ENCODE data around the gene FAP.

FAP gene

GRCh38 chr2:162215162-162215561, 28.1 kb downstream of the FAP start:
- Histone ChIP-seq H3K9ac (ENCODE audit: low read depth, low read length) (no peak overlapping the region), H3K4me3 (ENCODE audit: low read length) (no peak overlapping the region), H3K36me3 (ENCODE audit: insufficient read depth, low read length) (no peaks in the 10 kb centered on the region), H3K4me1 (ENCODE audit: insufficient read depth, low read length) (no peaks in the 10 kb centered on the region), H3K9me3 (ENCODE audit: insufficient read depth, low read depth, low read length) (no peaks in the 10 kb centered on the region), H3K27me3 (ENCODE audit: insufficient read depth, low read length) (no peaks in the 10 kb centered on the region), H3K27ac (ENCODE audit: low read depth, low read length) (no peak overlapping the region)
- 89% methylated on average over 3 of the region's 3 CpGs for WGBS

GRCh38 chr2:162212366-162212765, 30.9 kb downstream of the FAP start:
- H3K4me1 ChIP-seq (ENCODE audit: insufficient read depth, low read length), result no peaks in the 10 kb centered on the region
- no peak overlapping the region for H3K27ac ChIP-seq (ENCODE audit: low read depth, low read length)
- no peaks in the 10 kb centered on the region for H3K36me3 ChIP-seq (ENCODE audit: insufficient read depth, low read length)
- H3K27me3 ChIP-seq (ENCODE audit: insufficient read depth, low read length), result no peaks in the 10 kb centered on the region
- H3K9me3 ChIP-seq (ENCODE audit: insufficient read depth, low read depth, low read length), result no peaks in the 10 kb centered on the region
- no CpG with 5 or more reads among the region's 2 CpGs for WGBS
- no peak overlapping the region for H3K4me3 ChIP-seq (ENCODE audit: low read length)
- H3K9ac ChIP-seq (ENCODE audit: low read depth, low read length), result no peak overlapping the region

GRCh38 chr2:162211732-162212131, 31.5 kb downstream of the FAP start:
- 90% methylated on average over 2 of the region's 3 CpGs for WGBS
- Histone ChIP-seq H3K9ac (ENCODE audit: low read depth, low read length) (no peak overlapping the region), H3K27ac (ENCODE audit: low read depth, low read length) (no peak overlapping the region), H3K27me3 (ENCODE audit: insufficient read depth, low read length) (no peaks in the 10 kb centered on the region), H3K4me1 (ENCODE audit: insufficient read depth, low read length) (no peaks in the 10 kb centered on the region), H3K9me3 (ENCODE audit: insufficient read depth, low read depth, low read length) (no peaks in the 10 kb centered on the region), H3K36me3 (ENCODE audit: insufficient read depth, low read length) (no peaks in the 10 kb centered on the region), H3K4me3 (ENCODE audit: low read length) (no peak overlapping the region)

GRCh38 chr2:162210385-162210784, 32.9 kb downstream of the FAP start:
- H3K27ac ChIP-seq (ENCODE audit: low read depth, low read length), result no peak overlapping the region
- H3K4me1 ChIP-seq (ENCODE audit: insufficient read depth, low read length), result no peaks in the 10 kb centered on the region
- no peak overlapping the region for H3K9ac ChIP-seq (ENCODE audit: low read depth, low read length)
- no peak overlapping the region for H3K4me3 ChIP-seq (ENCODE audit: low read length)
- H3K9me3 ChIP-seq (ENCODE audit: insufficient read depth, low read depth, low read length), result no peaks in the 10 kb centered on the region
- no peaks in the 10 kb centered on the region for H3K27me3 ChIP-seq (ENCODE audit: insufficient read depth, low read length)
- no peaks in the 10 kb centered on the region for H3K36me3 ChIP-seq (ENCODE audit: insufficient read depth, low read length)

GRCh38 chr2:162202203-162202602, 41.0 kb downstream of the FAP start:
- no peak overlapping the region for H3K9ac ChIP-seq (ENCODE audit: low read depth, low read length)
- H3K4me3 ChIP-seq (ENCODE audit: low read length), result no peak overlapping the region
- no peaks in the 10 kb centered on the region for H3K27me3 ChIP-seq (ENCODE audit: insufficient read depth, low read length)
- no peaks in the 10 kb centered on the region for H3K4me1 ChIP-seq (ENCODE audit: insufficient read depth, low read length)
- H3K36me3 ChIP-seq (ENCODE audit: insufficient read depth, low read length), result no peaks in the 10 kb centered on the region
- H3K9me3 ChIP-seq (ENCODE audit: insufficient read depth, low read depth, low read length), result no peaks in the 10 kb centered on the region
- no peak overlapping the region for H3K27ac ChIP-seq (ENCODE audit: low read depth, low read length)

GRCh38 chr2:162200636-162201035, 42.6 kb downstream of the FAP start:
- Histone ChIP-seq H3K27me3 (ENCODE audit: insufficient read depth, low read length) (no peaks in the 10 kb centered on the region), H3K36me3 (ENCODE audit: insufficient read depth, low read length) (no peaks in the 10 kb centered on the region), H3K4me3 (ENCODE audit: low read length) (no peak overlapping the region), H3K9me3 (ENCODE audit: insufficient read depth, low read depth, low read length) (no peaks in the 10 kb centered on the region), H3K9ac (ENCODE audit: low read depth, low read length) (no peak overlapping the region), H3K4me1 (ENCODE audit: insufficient read depth, low read length) (no peaks in the 10 kb centered on the region), H3K27ac (ENCODE audit: low read depth, low read length) (no peak overlapping the region)
- no CpG with 5 or more reads among the region's 1 CpG for WGBS

GRCh38 chr2:162199913-162200312, 43.3 kb downstream of the FAP start:
- H3K27me3 ChIP-seq (ENCODE audit: insufficient read depth, low read length), result no peaks in the 10 kb centered on the region
- no peak overlapping the region for H3K27ac ChIP-seq (ENCODE audit: low read depth, low read length)
- no peak overlapping the region for H3K9ac ChIP-seq (ENCODE audit: low read depth, low read length)
- WGBS, result 78% methylated on average over 1 of the region's 1 CpG
- no peaks in the 10 kb centered on the region for H3K9me3 ChIP-seq (ENCODE audit: insufficient read depth, low read depth, low read length)
- H3K36me3 ChIP-seq (ENCODE audit: insufficient read depth, low read length), result no peaks in the 10 kb centered on the region
- H3K4me3 ChIP-seq (ENCODE audit: low read length), result no peak overlapping the region
- H3K4me1 ChIP-seq (ENCODE audit: insufficient read depth, low read length), result no peaks in the 10 kb centered on the region

- Histone ChIP-seq H3K4me3 (ENCODE audit: low read length) (no peak overlapping the region), H3K27me3 (ENCODE audit: insufficient read depth, low read length) (no peaks in the 10 kb centered on the region), H3K4me1 (ENCODE audit: insufficient read depth, low read length) (no peaks in the 10 kb centered on the region), H3K9me3 (ENCODE audit: insufficient read depth, low read depth, low read length) (no peaks in the 10 kb centered on the region), H3K9ac (ENCODE audit: low read depth, low read length) (no peak overlapping the region), H3K36me3 (ENCODE audit: insufficient read depth, low read length) (no peaks in the 10 kb centered on the region), H3K27ac (ENCODE audit: low read depth, low read length) (no peak overlapping the region)
- 90% methylated on average over 9 of the region's 9 CpGs for WGBS
Measured at GRCh38 chr2:162198239-162198638, 45.0 kb downstream of the FAP start.

GRCh38 chr2:162197069-162197825, 46.0 kb downstream of the FAP start:
- Histone ChIP-seq H3K36me3 (ENCODE audit: insufficient read depth, low read length) (no peaks in the 10 kb centered on the region), H3K27me3 (ENCODE audit: insufficient read depth, low read length) (no peaks in the 10 kb centered on the region), H3K9ac (ENCODE audit: low read depth, low read length) (no peak overlapping the region), H3K9me3 (ENCODE audit: insufficient read depth, low read depth, low read length) (no peaks in the 10 kb centered on the region), H3K4me1 (ENCODE audit: insufficient read depth, low read length) (no peaks in the 10 kb centered on the region), H3K4me3 (ENCODE audit: low read length) (no peak overlapping the region), H3K27ac (ENCODE audit: low read depth, low read length) (no peak overlapping the region)
- WGBS, result 79% methylated on average over 2 of the region's 2 CpGs

GRCh38 chr2:162196638-162197037, 46.6 kb downstream of the FAP start:
- Histone ChIP-seq H3K9ac (ENCODE audit: low read depth, low read length) (no peak overlapping the region), H3K27me3 (ENCODE audit: insufficient read depth, low read length) (no peaks in the 10 kb centered on the region), H3K27ac (ENCODE audit: low read depth, low read length) (no peak overlapping the region), H3K4me3 (ENCODE audit: low read length) (no peak overlapping the region), H3K36me3 (ENCODE audit: insufficient read depth, low read length) (no peaks in the 10 kb centered on the region), H3K9me3 (ENCODE audit: insufficient read depth, low read depth, low read length) (no peaks in the 10 kb centered on the region), H3K4me1 (ENCODE audit: insufficient read depth, low read length) (no peaks in the 10 kb centered on the region)
- WGBS, result 92% methylated on average over 6 of the region's 7 CpGs

- Histone ChIP-seq H3K4me3 (ENCODE audit: low read length) (no peak overlapping the region), H3K9me3 (ENCODE audit: insufficient read depth, low read depth, low read length) (no peaks in the 10 kb centered on the region), H3K36me3 (ENCODE audit: insufficient read depth, low read length) (no peaks in the 10 kb centered on the region), H3K4me1 (ENCODE audit: insufficient read depth, low read length) (no peaks in the 10 kb centered on the region), H3K27me3 (ENCODE audit: insufficient read depth, low read length) (no peaks in the 10 kb centered on the region), H3K9ac (ENCODE audit: low read depth, low read length) (no peak overlapping the region), H3K27ac (ENCODE audit: low read depth, low read length) (no peak overlapping the region)
- 84% methylated on average over 3 of the region's 3 CpGs for WGBS
Measured at GRCh38 chr2:162188451-162188850, 54.8 kb downstream of the FAP start.

Data from HUES64 (cell line).